Diencephalon (tissue), 1 donor: Measurements from ENCODE around the gene PCDHGA3. TPM values are rescaled to one million over a fixed set of nuclear protein-coding genes. Genes with fewer than 3 reads are reported as not detected.

Source experiments
- total RNA-seq: library from RNA; depleted of rRNA; stranded (reverse); fragments of >200 nt; gene quantifications from one replicate; pipeline ENCODE4 v1.2.3, GENCODE V29; 2014

PCDHGA3 gene
- total RNA-seq, 1 donor from 2014 or later, result 7.2 TPM

Other genes with a start within 250 kb of the PCDHGA3 start
- 12.7 TPM for gene PCDHB2, start 249.2 kb upstream of the PCDHGA3 start, total RNA-seq
- gene PCDHB3, start 243.4 kb upstream of the PCDHGA3 start, total RNA-seq, result 13.6 TPM
- gene PCDHB4, start 222.0 kb upstream of the PCDHGA3 start, total RNA-seq, result 5.3 TPM
- 11.1 TPM for gene PCDHB5, start 208.6 kb upstream of the PCDHGA3 start, total RNA-seq
- 4.2 TPM for gene PCDHB6, start 193.8 kb upstream of the PCDHGA3 start, total RNA-seq
- gene PCDHB7, start 171.2 kb upstream of the PCDHGA3 start, total RNA-seq, result 8.5 TPM
- gene PCDHB8, start 166.0 kb upstream of the PCDHGA3 start, total RNA-seq, result 8.1 TPM
- gene PCDHB16, start 161.4 kb upstream of the PCDHGA3 start, total RNA-seq, result 5.8 TPM
- gene PCDHB9, start 156.7 kb upstream of the PCDHGA3 start, total RNA-seq, result 9.2 TPM
- gene PCDHB10, start 151.5 kb upstream of the PCDHGA3 start, total RNA-seq, result 22.4 TPM
- gene PCDHB11, start 144.2 kb upstream of the PCDHGA3 start, total RNA-seq, result 14.8 TPM
- 15.5 TPM for gene PCDHB12, start 135.1 kb upstream of the PCDHGA3 start, total RNA-seq
- 10.8 TPM for gene PCDHB13, start 129.9 kb upstream of the PCDHGA3 start, total RNA-seq
- gene PCDHB14, start 120.5 kb upstream of the PCDHGA3 start, total RNA-seq, result 12.7 TPM
- 22.6 TPM for gene PCDHB15, start 98.4 kb upstream of the PCDHGA3 start, total RNA-seq
- 0.23 TPM for gene SLC25A2, start 39.8 kb upstream of the PCDHGA3 start, total RNA-seq
- gene TAF7, start 23.0 kb upstream of the PCDHGA3 start, total RNA-seq, result 103 TPM
- gene PCDHGA1, start 13.3 kb upstream of the PCDHGA3 start, total RNA-seq, result 4.2 TPM
- gene PCDHGA2, start 5.1 kb upstream of the PCDHGA3 start, total RNA-seq, result 8.5 TPM
- 10.4 TPM for gene PCDHGB1, start 6.3 kb downstream of the PCDHGA3 start, total RNA-seq
- gene PCDHGA4, start 11.2 kb downstream of the PCDHGA3 start, total RNA-seq, result 12.5 TPM
- 7.6 TPM for gene PCDHGB2, start 16.2 kb downstream of the PCDHGA3 start, total RNA-seq
- 7.2 TPM for gene PCDHGA5, start 20.3 kb downstream of the PCDHGA3 start, total RNA-seq
- 9.2 TPM for gene PCDHGB3, start 26.4 kb downstream of the PCDHGA3 start, total RNA-seq
- gene PCDHGA6, start 30.1 kb downstream of the PCDHGA3 start, total RNA-seq, result 11.3 TPM
- 7.6 TPM for gene PCDHGA7, start 38.9 kb downstream of the PCDHGA3 start, total RNA-seq
- gene PCDHGB4, start 43.9 kb downstream of the PCDHGA3 start, total RNA-seq, result 14.8 TPM
- 6.9 TPM for gene PCDHGA8, start 48.8 kb downstream of the PCDHGA3 start, total RNA-seq
- 24.0 TPM for gene PCDHGB5, start 54.1 kb downstream of the PCDHGA3 start, total RNA-seq
- gene PCDHGA9, start 58.9 kb downstream of the PCDHGA3 start, total RNA-seq, result 14.3 TPM
- gene PCDHGB6, start 64.2 kb downstream of the PCDHGA3 start, total RNA-seq, result 17.8 TPM
- gene PCDHGA10, start 69.2 kb downstream of the PCDHGA3 start, total RNA-seq, result 15.2 TPM
- 18.2 TPM for gene PCDHGB7, start 73.8 kb downstream of the PCDHGA3 start, total RNA-seq
- 18.9 TPM for gene PCDHGA11, start 77.2 kb downstream of the PCDHGA3 start, total RNA-seq
- 7.4 TPM for gene PCDHGA12, start 86.7 kb downstream of the PCDHGA3 start, total RNA-seq
- 69.0 TPM for gene PCDHGC3, start 132.1 kb downstream of the PCDHGA3 start, total RNA-seq
- 91.6 TPM for gene PCDHGC4, start 141.2 kb downstream of the PCDHGA3 start, total RNA-seq
- 9.5 TPM for gene PCDHGC5, start 145.3 kb downstream of the PCDHGA3 start, total RNA-seq